HG03280 (cell line): ENCODE data around the gene NHS.
"Not testable (repeated sequence)": the region's sequence is repeated elsewhere in the genome, so short reads cannot be mapped to it uniquely, and the experiment has no call there.

ENCODE experiments used
- ATAC-seq: cut with Tn5 transposase; IDR thresholded peaks from one replicate; pipeline ENCODE4 v1.9.1; 2021; ENCODE audit warnings: mild to moderate bottlenecking, moderate library complexity; ENCODE audit not compliant: unreplicated experiment

The NHS gene

DNA sequence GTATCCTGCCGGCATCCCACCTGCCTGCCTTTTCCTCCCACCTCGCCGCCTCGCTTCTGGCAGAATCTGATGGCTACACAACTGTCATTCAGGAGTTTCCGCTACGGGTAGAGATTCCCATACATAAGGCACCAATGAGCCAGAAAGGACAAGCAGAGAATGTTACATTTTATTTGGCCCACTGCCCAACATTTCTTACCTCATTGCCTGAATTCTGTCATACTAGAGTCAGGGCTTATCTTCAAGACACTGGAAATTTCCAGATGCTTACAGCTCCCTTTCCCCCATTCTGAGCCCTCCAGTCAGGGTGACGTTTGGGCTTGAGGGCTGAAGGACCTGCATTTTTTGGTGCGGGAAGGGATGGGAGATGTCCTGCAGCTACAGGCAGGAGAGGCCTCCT, 113.0 kb downstream of the NHS start:
- no peak for ATAC-seq

DNA sequence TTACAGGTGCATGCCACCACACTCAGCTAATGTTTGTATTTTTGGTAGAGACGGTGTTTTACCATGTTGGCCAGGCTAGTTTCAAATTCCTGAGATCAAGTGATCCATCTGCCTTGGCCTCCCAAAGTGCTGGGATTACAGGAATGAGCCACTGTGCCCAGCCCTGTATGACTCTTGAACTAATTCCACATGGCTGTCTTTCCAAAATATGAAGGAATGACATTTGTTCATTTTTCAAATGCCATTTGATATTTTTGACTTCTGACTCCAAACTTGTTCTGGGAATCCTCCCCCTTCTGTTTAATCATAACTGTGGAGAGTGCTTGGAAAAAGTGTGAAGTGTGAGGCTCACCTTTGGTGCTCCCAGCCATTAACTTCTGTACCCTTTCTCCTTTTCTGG, 119.2 kb downstream of the NHS start:
- no peak for ATAC-seq

DNA sequence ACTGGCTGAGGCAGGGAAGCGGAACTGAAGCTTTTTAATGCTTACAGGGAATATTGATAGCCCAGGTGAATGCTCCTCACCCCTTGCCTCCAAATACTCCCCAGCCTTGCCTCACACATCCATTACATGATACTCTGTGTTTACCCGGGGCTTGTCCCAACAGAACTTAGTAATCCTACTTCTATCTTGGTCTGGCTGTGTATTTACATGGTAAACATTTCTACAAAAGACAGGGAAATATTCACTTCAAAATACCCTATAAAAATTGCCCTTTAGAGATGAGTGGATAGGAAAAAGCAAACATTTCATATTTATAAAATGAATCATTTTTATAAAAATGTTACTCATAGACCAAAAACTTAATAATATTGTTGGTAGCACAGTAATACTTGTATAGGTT, 120.1 kb downstream of the NHS start:
- no peak for ATAC-seq

DNA sequence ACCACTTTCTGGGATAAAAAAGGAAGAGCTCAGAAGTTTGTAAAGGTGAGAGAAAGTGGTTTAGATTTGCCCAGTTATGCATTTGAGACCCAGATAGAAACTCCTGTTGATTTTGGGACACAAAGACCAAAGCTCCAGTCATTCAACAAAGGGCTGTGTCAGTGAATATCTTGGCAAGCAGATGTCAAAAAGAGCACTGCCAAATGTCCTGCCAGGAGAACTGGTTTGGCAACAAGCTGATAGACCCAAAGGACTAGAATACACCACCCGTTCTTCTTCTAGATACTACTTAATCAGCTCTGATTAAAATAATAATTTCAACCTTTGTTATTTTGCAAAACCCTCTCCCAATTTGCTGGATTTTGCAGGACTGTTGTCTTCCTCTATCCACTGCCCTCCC, 121.4 kb downstream of the NHS start:
- ATAC-seq, result no peak

DNA sequence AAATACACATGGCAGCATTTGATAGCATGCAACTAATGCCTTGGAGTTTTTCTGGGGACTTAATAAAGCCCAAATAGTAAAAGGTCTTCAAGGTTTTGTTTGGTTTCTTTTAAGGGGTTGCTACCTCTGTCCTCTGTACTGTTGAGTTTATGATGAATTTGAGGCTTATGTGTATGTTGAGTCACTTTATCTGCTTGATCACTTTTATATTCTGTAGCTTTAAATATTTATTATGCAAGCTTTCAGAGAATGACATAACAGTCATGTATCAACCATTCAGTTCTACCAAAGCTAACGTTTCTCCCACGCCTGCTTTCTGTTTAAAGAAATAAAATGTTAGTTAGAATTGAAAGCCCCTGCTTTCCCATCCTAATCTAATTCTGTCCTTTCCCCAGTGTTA, 122.2 kb downstream of the NHS start:
- ATAC-seq, result no peak

DNA sequence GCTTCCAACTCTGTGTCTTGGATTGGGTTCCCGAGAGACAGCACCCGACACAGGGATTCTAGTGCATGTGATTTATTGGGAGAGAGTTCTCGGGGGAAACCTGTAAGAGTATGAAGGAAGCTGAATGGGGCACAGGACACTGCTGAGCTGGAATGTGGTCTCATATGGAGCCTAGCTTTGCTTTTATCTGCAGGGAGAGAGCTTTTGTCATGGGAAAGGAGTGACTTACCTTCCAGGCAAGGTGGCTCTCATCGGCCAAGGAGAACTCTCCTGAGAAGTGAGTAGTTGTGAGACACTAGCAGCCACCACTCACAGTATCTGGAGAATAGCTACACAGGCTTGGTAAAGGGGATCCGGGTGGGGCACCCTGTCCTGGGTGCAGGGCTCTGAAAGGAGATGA, 124.5 kb downstream of the NHS start:
- ATAC-seq, result no peak

DNA sequence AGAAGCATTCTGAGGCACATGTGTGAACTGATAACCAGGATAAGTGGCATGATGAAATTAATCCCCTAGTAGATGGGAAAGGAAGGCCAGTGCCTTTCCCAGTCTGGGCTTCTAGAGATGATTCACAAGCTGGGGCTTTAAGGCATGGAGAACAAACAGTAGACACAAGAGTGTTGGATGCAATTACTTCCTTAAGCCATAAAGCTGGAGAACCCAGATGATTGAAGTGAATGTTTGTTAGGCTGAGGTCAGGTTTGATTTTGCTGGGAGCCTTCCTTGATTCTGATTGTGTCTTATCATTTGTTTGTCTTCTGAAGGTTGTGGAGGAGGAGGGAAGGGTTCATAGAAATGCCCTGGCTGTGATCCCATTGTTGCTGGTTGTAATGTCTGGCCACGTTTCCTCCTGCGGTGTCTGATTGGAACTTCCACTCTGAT, 125.2 kb downstream of the NHS start:
- no peak for ATAC-seq

DNA sequence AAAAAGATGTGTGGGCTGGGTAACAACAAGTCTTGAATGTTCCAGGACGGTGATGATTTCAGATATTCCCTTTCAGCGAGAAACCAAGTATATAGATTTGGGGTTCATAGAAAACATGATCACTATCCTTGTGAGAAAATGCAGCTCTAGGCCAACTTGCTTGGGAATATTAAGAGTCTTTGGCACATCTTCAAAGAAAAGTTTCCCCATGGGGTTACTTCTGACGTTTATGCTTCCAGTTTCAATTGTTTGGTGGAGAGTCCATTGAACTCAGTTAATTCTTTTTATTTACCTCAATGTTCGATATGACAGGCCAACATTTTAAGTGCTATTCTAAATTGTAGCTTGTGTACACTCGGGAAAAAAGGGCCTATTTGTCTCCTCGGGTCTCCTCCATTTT, 126.7 kb downstream of the NHS start:
- no peak for ATAC-seq

DNA sequence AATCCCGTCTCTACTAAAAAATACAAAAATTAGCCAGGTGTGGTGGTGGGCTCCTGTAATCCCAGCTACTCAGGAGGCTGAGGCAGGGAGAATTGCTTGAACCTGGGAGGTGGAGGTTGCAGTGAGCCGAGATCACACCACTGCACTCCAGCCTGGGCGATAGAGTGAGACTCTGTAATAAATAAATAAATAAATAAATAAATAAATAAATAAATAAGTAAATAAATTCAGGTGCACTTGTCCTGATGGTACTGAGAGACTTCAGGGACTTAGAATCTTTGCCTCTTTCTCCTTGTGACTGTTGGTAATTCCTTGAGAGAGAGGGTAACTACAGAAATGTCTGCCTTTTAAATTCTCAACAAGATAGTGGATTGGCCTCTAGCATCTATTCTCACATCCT, 131.4 kb downstream of the NHS start:
- ATAC-seq, result not testable (repeated sequence)

DNA sequence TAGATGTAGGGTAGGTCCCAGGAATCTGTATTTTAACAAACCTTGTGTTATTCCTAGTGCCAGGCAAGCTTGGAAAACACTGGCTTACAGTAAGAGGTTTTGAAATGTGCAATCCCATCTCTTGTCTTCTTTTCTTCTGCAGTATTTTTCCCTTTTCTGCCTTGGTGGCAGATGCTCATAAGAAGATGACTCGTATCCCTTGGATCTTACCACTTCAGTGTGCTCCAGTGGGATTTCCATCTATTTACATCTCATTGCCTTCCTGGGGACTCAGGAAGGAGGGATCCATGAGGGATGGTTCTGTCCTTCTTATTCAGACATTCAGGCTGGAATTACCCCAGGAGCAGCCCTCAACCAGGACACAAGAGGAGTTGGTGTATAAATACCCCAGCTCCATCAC, 136.6 kb downstream of the NHS start:
- ATAC-seq, result no peak

DNA sequence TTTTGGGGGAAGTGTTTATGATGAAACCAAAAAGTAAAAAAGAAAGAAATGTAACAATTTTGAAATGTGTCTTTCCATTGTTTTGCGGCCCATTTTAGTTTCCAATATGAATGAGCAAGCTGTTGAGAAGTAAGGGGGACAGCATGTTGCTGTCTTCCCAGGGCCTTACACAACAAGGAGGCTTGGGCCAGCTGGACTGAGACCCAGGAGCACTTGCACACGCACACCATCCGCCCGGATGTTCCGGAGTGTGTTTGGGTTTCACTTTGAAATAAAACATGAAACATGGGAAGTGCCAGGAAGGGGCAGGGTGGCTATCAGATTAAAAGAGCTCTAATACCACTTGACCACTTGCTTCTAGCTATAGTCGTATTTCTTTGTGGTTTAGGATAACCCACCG, 144.4 kb downstream of the NHS start:
- no peak for ATAC-seq

DNA sequence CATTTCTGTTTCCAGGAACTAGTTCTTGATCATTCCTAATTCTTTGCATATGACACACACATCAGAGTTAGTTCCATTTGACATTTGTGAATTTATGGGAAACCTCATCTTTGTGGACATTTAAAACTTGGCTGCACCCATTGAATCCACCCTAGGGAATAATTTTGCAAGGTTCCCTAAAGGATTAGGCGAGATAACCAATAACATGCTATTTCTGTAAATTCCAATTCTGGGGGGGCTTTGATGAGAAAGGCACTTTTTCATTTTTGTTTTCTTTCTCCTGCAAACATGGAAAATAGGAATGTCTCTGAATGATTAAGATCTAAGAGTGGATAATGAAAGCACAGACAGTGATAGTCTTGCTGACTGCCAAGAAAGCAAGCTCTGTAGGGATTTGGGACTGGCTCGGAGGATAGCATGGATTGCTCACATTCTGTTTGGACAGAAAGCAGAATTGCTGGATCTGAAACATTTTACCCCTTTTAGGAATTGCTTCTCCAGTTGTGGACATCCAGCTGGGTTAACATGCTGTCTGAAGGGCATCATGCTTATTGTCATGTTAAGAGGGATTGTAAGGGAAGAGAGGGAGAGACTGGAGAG, 145.1 kb downstream of the NHS start:
- ATAC-seq, result no peak

DNA sequence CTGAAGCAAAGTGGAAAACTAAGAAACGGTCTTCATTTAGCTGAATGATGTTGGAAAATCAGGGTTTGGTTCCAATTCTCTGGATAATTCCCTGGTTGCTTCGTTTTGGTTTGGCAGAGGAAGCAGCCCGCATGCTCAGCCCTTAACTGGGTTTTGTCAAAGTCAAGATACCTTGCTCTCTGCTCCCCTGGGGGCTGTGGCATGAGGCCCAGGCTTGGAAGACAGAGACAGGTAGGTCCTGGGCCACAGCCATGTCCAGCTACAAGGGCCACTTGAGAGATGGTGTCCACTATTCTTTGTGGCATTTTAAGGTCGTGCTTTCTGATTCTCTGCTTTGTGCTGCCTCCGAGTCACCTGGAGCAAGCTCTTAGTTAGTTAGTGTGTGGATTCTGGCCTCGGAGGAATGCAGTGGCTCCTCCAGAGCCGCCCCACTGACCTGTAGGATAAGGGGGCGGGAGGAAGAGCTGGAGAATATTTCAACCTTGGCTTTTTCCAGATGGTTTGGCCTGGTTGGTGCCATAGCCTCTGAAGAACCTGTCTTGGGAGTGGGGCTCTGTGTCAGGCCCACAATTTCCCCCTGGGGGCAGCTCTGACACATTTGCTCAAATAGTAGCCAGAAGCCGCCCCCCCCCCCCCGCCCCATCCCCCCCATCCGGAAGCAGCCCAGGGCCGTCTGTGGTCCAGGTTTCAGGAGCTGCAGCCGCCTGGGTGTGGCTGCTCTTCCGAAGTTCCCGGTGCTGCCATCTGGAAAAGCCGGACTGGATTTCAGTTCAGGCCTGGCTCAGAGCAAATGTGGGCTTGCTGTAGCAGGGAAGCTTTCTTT, 147.1 kb downstream of the NHS start:
- ATAC-seq, result no peak

DNA sequence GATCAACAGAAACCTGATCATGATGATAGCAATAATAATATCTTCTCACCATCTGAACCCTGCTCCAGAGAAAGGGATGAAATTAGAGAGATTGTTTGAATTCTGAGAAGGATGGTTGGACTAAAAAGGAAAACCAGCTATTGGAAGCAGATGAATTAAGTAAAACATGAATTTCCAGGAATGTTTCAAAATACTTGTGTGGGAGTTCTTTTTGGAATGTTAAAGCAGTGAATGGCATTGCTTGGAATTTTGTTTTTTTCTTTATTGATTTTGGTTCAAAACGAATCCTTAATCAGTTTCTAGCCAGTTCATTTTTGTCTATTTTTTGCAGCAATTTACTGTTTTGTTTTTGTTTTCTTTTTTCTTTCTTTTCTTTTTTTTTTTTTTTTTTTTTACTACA, 150.3 kb downstream of the NHS start:
- ATAC-seq, result no peak

DNA sequence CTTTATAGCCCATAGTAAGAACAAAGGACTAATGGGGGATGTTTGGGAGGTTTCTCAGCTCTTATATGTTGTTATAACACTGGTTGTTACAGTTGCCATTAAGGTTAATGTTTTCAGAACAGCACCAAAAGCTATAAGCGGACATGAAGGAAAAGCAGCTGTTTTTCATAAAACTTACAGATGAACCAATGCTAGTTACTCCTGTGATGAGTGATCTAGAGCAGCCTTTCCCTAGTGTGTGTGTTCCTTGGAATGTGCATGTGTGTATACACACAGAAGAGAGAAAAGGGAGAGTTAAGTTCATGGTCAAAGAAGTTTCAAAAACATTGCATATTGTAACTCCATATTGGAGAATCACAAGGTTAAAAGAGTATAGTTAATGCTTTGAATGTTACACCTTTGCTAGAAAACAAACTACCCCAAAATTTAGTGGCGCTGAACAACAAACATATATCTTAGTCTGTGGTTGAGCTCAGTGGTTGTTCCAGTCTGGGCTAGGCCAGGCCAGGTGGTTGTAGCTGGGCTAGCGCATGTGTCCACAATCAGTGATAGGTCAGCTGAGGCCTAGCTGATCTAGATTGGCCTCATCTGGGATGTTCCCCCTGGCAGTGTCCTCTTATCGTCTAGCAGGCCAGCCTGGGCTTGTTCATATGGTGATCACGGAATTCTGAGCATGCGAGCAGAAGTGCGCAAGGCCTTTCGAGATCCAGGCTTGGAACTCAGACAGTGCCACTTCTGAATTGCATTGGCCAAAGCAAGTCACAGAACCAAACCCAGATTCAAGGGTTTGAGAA, 151.0 kb downstream of the NHS start:
- no peak for ATAC-seq

DNA sequence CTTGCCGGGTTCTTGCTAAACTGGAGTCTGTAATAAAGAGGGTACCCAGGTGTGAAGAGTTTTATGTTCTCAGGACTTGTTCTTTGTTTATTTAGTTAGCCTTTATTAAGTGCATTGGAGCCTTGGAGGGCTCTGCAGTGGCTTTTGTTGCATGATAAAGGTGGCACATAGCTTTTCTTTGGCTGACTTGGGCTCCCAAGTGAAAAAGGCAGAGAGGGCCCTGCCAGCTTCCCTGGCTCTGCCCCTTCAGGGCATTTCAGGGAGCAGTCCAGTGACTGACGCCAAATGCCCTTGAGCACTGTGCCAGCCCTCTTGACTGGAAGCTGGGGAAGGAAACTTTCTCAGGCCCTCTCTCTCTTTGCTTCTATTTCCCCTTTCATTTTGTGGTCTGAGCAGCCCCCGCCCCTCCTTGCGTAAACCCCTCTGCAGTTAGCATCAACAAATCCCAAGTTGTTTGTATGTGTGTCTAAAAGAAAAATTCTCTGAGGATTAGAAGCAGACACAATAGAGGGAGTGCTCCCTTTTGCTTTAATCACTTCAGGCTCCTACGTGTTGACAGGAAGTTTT, 152.2 kb downstream of the NHS start:
- no peak for ATAC-seq

DNA sequence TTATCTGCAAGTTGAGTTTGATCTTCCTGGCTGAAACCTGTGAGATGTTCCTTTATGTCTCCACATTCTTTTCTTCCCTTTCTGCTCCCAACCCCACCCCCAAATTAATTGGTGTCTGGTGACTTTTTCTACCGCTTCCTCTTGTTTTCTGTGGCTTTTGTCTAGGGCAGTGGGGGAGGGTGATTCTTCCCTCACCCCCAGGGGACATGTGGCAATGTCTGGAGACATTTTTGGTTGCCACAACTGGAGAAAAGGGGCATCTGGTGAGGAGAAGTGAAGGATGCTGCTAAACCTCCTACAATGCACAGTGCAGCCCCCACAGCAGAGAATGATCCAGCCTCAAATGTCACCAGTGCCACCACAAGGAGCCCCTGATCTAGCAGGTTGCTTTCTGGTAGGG, 152.9 kb downstream of the NHS start:
- no peak for ATAC-seq

DNA sequence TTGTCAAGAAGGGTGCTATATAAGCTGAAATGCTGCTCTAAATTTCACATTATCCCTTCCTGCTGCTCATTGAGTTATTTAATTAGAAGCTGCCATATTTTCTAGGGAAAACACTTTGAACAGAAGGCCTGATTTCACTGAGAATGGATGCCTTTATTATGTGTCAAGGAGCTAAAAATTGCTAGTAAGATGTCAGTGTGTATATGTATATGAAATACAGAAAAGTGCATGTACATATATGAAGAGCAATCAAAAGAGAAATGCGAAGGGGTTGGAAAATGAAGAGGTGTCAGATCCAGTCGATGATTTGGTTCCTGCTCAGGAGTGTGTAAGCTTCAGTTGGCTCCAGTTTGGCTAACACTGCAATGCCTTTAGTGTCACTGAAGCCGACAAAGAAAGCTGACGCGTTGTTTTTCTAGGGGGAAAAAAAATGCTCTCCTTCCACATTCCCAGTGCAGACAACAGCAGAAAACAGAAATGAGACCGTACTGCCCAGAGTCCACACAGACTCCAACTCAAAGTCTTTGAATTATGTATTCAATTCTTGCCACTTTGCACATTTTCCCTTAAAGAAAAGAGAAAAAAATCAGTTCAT, 154.2 kb downstream of the NHS start:
- no peak for ATAC-seq

DNA sequence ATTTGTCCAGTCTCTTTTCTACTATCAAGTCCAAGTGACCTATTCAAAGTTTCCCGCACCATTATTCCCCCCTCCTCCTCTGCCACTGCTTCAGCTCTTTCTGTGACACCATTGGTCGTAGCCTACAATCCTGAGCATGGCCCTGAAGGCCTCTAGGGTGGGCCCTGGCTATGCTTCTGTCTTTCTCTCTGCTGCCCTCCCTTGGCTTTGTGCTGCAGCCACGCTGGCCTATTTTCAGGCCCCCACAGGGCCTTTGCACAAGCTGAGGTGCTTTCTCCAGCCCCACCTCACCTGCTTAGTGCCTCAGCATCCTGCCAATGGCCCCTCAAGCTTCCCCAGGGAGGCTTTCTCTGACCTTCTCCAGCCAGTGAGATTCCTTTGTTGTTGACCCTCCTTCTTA, 156.5 kb downstream of the NHS start:
- ATAC-seq, result no peak

DNA sequence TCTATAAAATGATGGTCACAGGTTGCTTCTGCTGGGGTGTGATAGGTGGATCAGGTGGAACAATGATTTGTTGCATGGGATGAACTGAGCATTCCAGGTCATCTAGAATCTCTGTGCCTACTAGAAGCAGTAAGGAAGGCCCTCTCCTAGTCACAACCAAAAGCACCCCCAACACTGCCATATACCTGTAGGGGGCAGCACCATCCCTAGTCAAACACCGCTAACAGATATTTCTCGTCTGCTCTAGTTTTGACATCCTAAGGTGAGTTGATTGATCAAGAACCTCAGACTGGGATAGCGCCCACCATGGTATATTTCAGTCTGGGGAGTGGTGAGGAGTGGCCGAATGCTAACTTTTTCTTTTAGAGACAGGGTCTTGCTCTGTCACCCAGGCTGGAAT, 160.2 kb downstream of the NHS start:
- ATAC-seq, result peak; percentile 55

DNA sequence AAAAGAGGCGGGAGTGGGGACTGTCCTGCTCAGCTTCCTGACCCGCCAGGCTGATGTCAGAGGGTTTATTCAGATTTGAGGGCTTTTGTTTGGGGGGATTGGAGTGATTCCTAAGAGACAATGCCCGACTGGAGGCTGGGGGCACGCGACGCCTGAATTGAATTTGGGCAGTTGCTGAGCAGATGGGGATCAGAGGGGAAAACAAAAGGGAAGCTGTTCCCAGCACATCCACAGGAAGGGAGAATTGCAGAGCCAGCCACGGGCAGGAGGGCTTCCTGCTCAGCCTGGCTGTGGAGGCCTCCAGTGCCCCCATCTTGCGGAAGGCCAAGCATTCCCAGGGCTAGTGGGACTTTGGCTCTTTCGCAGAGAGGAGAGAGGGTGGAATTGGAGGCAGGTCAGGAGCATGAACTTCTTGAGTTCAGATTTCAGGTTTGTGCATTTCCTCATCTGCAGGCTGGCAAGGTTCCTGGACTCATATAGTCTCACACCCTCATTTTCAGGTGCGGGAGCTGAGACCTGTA, 162.8 kb downstream of the NHS start:
- no peak for ATAC-seq
